LNCAP (cell line): ENCODE results near the gene FAM219A.

Source experiments
- CTCF ChIP-seq: fragments of 450-650 bp; IDR thresholded peaks from 2 replicates; pipeline ENCODE4 v1.5.1; 2017; ENCODE audit warnings: mild to moderate bottlenecking

FAM219A gene

GRCh38 chr9:34458013-34458958 is at the start of gene FAM219A, which contains the start of gene DNAI1:
Gene FAM219A, minus strand, starts transcription at chr9:34458570. Its CDS starts 307 bp downstream, at chr9:34458263.
Gene DNAI1, plus strand, starts transcription at chr9:34458805. Its CDS starts 201 bp downstream, at chr9:34459006.
- no peak for TF ChIP-seq CTCF

GRCh38 chr9:34507966-34508365 is 49.6 kb upstream of the FAM219A start:
- TF ChIP-seq CTCF, result no peak

GRCh38 chr9:34507556-34507955 is 49.2 kb upstream of the FAM219A start:
- no peak for TF ChIP-seq CTCF

GRCh38 chr9:34506623-34507022 is 48.3 kb upstream of the FAM219A start:
- no peak for TF ChIP-seq CTCF

GRCh38 chr9:34505370-34506120 is 47.2 kb upstream of the FAM219A start:
- no peak for TF ChIP-seq CTCF

- TF ChIP-seq CTCF, result no peak
Observed at GRCh38 chr9:34503406-34503805, 45.0 kb upstream of the FAM219A start.

DNA sequence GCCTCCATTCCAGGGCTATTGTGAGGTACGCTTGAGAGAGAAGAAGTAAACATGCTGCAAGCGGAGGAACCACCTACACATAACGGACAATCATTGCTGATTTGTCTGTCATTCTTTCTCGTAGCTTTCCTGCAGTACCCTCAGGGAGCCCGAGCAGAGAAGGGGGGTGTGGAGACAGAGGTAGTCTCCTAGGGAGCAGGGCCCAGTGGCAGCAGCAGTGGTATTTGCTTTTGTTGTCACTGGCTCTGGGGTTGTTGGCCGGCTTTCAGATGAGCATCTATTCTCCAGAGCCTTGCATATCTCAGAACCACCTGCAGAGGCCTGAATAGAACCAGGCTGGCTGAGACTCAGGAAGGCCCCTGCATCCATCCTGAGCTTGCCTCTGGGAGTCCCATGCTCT is 44.5 kb upstream of the FAM219A start:
- TF ChIP-seq CTCF, result no peak
